ENCODE measurements around the gene CCDC86.

CCDC86 gene

DNA sequence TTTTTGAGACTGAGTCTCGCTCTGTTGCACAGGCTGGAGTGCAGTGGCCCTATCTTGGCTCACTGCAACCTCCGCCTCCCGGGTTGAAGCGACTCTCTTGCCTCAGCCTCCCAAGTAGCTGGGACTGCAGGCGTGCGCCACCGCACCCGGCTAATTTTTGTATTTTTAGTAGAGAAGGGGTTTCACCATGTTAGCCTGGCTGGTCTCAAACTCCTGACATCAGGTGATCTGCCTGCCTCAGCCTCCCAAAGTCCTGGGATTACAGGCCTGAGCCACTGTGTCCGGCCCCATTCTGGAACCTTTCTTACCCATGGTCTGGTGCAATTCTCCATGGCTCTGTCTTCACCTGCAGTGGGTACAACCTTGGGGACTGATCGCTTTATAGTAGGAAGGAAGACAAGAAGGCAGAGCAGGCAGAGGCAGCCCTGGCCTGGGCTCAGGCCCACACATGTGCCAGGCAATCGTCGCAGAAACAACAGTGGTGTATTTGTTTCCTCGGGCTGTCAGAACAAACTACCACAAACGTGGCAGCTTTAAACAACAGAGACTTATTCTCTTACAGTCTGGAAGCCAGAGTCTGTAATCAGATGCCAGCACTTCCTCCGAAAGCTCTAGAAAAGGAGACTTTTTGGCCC is 17.8 kb downstream of the CCDC86 start:
- TF ChIP-seq CTCF (IDR thresholded peaks at IDR 0.05; ENCODE audit: extremely low read depth, missing control alignments): no peak
- DNase-seq (ENCODE audit: low spot score): no peak

- DNase-seq (ENCODE audit: low spot score): no peak
These were observed 19.0 kb downstream of the CCDC86 start for GRCh38 chr11:60860943-60861342.

DNA sequence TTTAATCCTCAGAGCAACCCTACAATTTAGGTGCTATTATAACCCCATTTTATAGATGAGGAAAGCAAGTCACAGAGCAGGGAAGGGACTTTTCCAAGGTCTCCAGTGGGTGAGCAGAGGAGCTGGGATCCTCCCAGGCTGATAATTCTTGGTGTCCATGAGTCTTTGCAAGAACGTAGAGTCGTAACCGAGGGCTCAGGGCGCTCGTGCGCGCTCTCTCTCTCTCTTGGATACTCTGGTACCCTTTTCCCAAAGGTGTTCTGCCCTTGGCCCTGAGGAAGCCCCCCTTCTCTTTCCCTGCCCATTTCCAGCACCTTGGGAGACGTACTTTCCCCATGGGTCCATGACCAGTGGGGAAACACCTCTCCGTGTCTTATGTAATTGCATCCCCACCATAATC is 20.3 kb downstream of the CCDC86 start:
- no peak for TF ChIP-seq CTCF (IDR thresholded peaks at IDR 0.05; ENCODE audit: extremely low read depth, missing control alignments)
- no peak for DNase-seq (ENCODE audit: low spot score)

More at GRCh38 chr11:60860943-60861342, 19.0 kb downstream of the CCDC86 start:
- TF ChIP-seq CTCF (IDR thresholded peaks at IDR 0.05; ENCODE audit: extremely low read depth, missing control alignments): no peak

DNA sequence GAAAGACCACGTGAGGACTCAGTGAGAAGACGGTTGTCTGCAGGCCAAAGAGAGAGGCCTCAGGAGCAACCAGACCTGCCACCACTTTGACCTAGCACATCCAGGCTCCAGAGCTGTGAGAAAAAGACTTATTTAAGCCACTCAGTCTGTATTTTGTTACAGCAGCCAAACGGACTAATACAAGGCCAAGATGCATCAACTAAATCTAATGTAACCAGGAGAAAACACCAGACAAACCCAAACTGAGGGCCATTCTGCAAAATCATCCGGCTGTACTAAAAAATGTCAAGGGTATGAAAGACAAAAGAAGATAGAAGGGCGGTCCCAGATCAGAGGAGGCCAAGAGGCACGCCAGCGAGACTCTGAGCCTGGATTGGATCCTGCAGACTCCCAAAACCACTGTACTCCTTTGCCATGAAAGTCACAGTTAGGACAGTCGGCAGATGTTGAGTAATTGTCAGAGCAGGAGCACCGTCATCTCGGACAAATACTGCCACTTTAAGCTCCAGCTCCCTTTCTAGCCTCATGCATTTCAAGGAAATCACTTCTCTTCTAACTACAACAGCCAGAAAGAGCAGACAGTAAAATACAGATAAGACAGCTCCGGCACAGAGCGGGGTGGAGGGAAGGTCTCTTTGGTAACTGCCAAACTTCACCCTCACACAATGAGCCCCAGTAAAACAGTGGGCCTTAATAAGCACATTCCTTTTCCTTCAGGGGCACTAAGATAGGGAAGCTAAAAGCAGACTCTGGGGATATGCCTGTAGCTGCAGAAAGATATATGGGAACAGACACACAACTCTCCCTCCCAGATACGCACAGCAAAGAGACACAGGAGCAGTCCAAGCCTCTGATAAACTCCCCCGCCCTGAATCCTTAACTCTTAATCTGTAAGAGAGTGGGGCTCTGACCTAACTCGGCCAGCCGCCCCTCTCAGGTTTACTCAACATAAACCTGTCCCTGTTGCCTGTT is 21.9 kb downstream of the CCDC86 start:
- no peak for TF ChIP-seq CTCF (IDR thresholded peaks at IDR 0.05; ENCODE audit: extremely low read depth, missing control alignments)
- no peak for DNase-seq (ENCODE audit: low spot score)

- no peak for TF ChIP-seq CTCF (IDR thresholded peaks at IDR 0.05; ENCODE audit: extremely low read depth, missing control alignments)
- no peak for DNase-seq (ENCODE audit: low spot score)
These were observed 23.1 kb downstream of the CCDC86 start for GRCh38 chr11:60864856-60865513.

- DNase-seq (ENCODE audit: low spot score): no peak
- no peak for TF ChIP-seq CTCF (IDR thresholded peaks at IDR 0.05; ENCODE audit: extremely low read depth, missing control alignments)
These were observed 25.3 kb downstream of the CCDC86 start, which contains the start of gene ZP1 for GRCh38 chr11:60866911-60867870. ZP1 (plus strand) TSS chr11:60867542; CDS start chr11:60867562, 20 bp downstream.
